ENCODE results near the gene AKAP17A.
A peak's percentile ranks its signal among the peaks of the same experiment; 100 is the strongest.
"Not testable (repeated sequence)": the region's sequence is repeated elsewhere in the genome, so short reads cannot be mapped to it uniquely, and the experiment has no call there.

AKAP17A gene

DNA sequence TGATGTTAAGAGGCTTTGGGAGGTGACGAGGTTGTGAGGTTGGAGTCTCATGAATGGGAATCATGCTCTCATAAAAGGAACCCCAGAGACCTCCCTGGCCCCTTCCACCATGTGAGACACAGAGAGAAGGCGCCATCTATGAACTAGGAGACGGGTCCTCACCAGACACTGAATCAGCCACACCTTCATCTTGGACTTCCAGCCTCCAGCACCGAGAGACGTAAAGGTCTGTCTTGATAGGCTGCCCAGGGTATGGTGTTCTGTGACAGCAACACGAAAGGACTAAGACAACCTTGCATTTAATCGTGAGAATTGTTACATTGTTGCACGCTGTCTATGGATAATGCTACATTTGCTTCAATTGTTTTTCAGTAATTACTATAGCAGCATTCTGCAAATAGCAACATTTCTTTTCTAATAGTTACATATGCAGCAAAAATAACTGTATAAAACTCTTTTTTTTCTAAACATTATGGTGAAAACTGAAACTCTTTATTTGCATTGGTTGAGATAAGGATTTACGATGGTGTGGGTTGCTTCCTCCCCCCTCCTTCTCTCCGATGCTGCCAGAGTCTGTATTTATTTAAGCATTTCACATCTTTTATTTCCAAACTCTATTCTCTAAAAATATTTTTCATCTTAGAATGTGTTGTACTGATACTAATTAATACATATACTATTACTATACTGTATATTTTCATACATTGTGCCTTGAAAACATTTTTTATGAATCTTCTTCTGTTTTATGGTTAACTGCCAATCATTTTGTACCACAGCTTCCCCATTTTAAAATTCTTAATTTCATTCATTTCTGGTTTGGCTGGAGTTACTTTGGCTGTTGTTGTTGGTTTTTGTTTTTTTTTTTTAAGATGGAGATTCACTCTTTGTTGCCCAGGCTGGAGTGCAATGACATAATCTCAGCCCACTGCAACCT is 26.4 kb upstream of the AKAP17A start:
- no peaks in the 10 kb centered on the region for H3K36me3 Mint-ChIP-seq (ENCODE audit: low read depth)

DNA sequence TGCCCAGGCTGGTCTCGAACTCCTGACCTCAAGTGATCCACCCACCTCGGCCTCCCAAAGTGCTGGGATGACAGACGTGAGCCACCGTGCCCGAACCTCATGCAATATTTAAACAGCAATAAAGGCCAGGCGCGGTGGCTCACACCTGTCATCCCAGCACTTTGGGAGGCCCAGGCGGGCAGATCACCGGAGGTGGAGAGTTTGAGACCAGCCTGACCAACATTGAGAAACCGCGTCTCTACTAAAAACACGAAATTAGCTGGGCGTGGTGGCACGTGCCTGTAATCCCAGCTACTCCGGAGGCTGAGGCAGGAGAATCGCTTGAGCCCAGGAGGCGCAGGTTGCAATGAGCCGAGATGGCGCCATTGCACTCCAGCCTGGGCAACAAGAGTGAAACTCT is 17.2 kb upstream of the AKAP17A start:
- not testable (repeated sequence) for H3K27me3 Mint-ChIP-seq; H3K9me3 Mint-ChIP-seq; H3K4me3 Mint-ChIP-seq; H3K27ac Mint-ChIP-seq; H3K36me3 Mint-ChIP-seq (ENCODE audit: low read depth); DNase-seq
- H3K4me1 Mint-ChIP-seq (ENCODE audit: low read depth) = peaks cover 22% of the 10 kb centered on the region

More for the DNA sequence above, 26.4 kb upstream of the AKAP17A start:
- no peaks in the 10 kb centered on the region for H3K9me3 Mint-ChIP-seq
- no peak overlapping the region for H3K27ac Mint-ChIP-seq
- no peak for DNase-seq
- H3K4me1 Mint-ChIP-seq (ENCODE audit: low read depth) = peaks cover 39% of the 10 kb centered on the region
- no peak overlapping the region for H3K4me3 Mint-ChIP-seq
- H3K27me3 Mint-ChIP-seq = no peaks in the 10 kb centered on the region

DNA sequence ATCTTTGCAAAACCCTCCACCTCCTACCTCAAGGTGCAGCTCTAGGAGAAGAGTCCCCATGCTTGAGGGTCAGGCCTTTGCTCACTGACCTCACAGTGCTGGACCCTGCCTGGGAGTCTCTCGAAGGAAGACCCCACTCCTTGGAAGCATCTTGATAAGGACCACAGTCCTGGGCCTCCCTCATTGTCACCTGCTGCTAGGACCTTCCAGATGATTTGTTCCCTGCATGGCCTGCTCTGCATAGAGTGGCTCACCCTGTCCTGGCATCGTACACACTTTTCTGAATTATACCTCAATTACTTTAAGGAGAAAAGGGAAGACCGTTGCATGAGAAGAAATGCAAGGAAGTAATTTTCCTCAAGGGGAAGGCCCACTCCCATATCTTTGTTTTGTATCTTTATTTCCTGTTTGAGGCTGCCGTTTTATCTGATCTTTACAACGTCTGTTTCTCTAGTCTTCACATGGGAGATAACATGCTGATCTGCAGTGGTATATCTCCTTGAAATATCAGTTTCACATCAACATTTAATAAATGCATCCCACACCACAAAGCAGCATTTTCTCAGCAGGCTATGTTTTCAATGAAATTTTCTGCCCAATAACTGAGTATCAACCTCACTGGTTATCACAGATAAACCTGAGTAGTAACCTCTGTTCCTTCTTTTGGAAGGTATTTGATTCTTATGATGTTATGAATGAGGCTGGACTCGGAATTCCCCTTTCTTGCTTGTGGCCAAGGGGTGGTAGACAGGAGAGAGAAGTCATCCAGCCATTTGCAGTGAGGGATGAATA is 15.0 kb upstream of the AKAP17A start:
- Mint-ChIP-seq H3K9me3 (no peaks in the 10 kb centered on the region), H3K27me3 (no peaks in the 10 kb centered on the region), H3K36me3 (ENCODE audit: low read depth) (no peaks in the 10 kb centered on the region), H3K27ac (no peak overlapping the region), H3K4me1 (ENCODE audit: low read depth) (peaks cover 12% of the 10 kb centered on the region), H3K4me3 (no peak overlapping the region)
- peak; percentile 34 for DNase-seq

DNA sequence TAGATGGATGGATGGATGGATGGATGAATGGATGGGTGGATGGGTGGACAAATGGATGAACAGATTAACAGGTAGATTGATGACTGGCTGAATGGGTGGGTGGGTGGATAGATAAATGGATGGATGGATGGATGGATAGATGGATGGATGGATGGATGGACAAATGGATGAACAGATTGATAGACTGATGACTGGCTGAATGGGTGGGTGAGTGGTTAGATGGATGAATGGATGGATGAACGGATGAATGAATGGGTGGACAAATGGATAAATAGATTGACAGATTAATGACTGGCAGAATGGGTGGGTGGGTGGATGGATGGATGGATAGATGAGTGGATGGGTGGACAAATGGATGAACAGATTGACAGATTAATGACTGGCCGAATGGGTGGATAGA is 13.6 kb upstream of the AKAP17A start:
- no peaks in the 10 kb centered on the region for H3K36me3 Mint-ChIP-seq (ENCODE audit: low read depth)
- H3K27ac Mint-ChIP-seq = no peak overlapping the region
- peaks cover 12% of the 10 kb centered on the region for H3K4me1 Mint-ChIP-seq (ENCODE audit: low read depth)
- H3K27me3 Mint-ChIP-seq = no peaks in the 10 kb centered on the region
- DNase-seq = no peak
- H3K9me3 Mint-ChIP-seq = no peaks in the 10 kb centered on the region
- no peak overlapping the region for H3K4me3 Mint-ChIP-seq

DNA sequence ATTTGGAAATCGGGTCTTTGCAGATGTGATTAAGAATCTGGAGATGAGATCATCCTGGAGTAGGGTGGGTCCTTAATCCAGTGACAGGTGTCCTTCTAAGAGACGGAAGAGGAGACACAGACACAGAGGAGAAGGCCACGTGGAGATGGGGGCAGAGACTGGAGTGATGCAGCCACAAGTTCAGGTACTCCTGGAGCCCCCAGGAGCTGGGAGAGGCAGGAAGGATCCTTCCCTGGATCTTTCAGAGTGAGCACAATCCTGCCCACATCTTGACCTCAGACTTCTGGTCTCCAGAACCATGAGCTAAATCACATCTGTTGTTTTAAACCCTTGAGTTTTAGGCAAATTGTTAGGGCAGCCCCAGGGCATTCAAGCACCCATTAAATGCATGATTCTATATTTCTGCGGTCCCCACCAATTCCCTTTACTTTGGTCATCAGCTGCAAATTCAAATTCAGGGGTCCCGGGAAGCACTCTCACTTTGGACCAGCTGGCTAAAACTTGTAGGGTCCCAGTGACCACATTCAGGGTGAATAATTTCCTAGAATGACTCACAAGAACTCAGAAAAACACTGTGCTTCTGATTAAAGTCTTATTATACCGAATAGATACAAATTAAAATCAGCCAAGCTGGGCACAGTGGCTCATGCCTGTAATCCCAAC is 12.8 kb upstream of the AKAP17A start:
- H3K27ac Mint-ChIP-seq = no peak overlapping the region
- H3K4me1 Mint-ChIP-seq (ENCODE audit: low read depth) = peaks cover 20% of the 10 kb centered on the region
- no peak for DNase-seq
- H3K27me3 Mint-ChIP-seq = no peaks in the 10 kb centered on the region
- no peaks in the 10 kb centered on the region for H3K9me3 Mint-ChIP-seq
- no peaks in the 10 kb centered on the region for H3K36me3 Mint-ChIP-seq (ENCODE audit: low read depth)
- no peak overlapping the region for H3K4me3 Mint-ChIP-seq

DNA sequence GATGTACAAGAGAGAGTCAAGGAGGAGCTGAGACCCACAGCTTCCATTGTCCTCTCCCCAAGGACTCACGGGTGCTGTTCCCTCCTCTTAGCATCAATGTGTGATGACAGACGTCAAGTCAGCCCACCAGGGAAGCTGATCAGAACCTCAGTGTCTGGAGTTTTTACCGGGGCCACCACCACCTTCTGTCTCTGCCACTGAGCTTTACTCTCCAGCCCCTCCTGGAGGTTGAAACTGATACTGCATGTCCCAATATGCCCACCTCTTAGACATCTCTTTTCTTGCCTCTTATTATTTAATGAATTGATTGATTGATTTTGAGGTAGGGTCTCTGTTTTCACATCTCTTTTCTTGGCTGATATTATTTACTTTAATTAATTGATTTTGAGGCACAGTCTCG is 10.3 kb upstream of the AKAP17A start:
- Mint-ChIP-seq H3K4me3 (peak overlapping the region; percentile 18), H3K9me3 (no peaks in the 10 kb centered on the region), H3K27me3 (no peaks in the 10 kb centered on the region), H3K4me1 (ENCODE audit: low read depth) (peaks cover 24% of the 10 kb centered on the region), H3K36me3 (ENCODE audit: low read depth) (no peaks in the 10 kb centered on the region), H3K27ac (no peak overlapping the region)
- DNase-seq = peak; percentile 72

DNA sequence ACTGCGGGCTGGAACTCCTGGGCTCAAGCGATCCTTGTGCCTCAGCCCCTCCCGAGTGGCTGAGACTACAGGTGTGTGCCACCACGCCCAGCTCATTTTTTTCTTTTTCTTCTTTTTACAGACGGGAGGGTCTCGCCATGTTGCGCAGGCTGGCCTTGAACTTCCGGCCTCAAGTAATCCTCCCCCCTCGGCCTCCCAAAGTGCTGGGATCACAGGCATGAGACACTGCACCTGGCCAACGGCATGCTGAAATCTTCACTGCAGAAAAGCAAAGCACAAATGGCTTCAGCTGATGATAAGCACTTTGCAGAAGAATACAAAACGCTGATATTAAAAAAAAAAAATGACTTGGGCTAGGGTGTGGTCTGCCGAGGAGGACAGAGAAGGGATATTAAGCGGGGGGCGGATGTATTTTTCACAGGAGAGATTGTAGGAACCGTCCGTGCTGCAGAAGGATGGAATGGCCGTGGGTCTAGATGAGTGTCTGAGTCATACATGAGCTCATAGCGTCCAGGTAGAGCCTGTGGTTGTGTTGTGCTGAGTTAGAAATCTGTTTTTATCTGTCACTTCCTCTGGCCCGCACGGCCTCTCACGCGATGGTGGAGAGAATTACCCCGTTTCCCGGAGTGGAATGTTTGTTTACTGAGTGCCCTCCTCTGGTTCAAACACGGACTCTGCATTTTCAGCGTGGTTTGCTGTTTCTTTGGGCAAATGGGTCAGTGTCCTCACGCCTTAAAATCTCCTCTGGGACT is 8.5 kb upstream of the AKAP17A start:
- peak; percentile 67 for DNase-seq
- H3K36me3 Mint-ChIP-seq (ENCODE audit: low read depth) = no peaks in the 10 kb centered on the region

DNA sequence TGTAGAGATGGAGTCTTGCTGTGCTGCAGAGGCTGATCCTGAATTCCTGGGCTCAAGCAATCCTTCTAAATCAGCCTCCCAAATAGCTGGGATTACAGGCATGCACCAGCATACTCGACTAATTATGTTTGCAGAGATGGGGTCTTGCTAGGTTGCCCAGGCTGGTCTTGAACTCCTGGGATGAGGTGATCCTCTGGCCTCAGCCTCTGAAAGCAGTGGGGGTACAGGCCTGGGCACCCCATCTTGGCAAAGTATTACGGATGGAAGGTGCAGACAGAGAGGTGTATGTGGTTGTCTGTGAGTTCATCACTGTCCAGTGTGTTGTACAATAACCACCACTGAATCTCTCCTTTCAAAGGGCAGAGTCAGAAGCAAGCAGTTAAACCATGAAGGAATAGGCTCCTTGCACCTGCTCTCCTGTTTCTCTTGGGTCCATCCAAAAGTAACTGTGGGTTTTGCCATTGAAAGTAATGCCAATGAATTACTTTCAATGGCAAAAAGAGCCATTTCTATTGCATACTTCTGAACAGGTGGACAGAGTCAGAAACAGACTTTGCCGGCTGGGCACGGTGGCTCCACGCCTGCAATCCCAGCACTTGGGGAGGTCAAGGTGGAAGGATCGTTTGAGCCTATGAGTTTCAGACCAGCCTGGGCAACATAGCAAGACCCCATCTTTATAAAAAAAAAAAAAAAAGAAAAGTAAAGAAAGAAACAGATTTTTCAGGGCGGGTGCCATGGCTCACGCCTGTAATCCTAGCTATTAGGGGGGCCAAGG is 7.0 kb upstream of the AKAP17A start:
- Mint-ChIP-seq H3K27ac (no peak overlapping the region), H3K4me3 (no peak overlapping the region), H3K36me3 (ENCODE audit: low read depth) (no peaks in the 10 kb centered on the region), H3K9me3 (no peaks in the 10 kb centered on the region), H3K4me1 (ENCODE audit: low read depth) (peaks cover 29% of the 10 kb centered on the region), H3K27me3 (no peaks in the 10 kb centered on the region)
- no peak for DNase-seq

More for the DNA sequence above, 8.5 kb upstream of the AKAP17A start:
- Mint-ChIP-seq H3K4me1 (ENCODE audit: low read depth) (peaks cover 28% of the 10 kb centered on the region), H3K27me3 (no peaks in the 10 kb centered on the region), H3K9me3 (no peaks in the 10 kb centered on the region), H3K27ac (peak overlapping the region; percentile 92), H3K4me3 (peak overlapping the region; percentile 53)

DNA sequence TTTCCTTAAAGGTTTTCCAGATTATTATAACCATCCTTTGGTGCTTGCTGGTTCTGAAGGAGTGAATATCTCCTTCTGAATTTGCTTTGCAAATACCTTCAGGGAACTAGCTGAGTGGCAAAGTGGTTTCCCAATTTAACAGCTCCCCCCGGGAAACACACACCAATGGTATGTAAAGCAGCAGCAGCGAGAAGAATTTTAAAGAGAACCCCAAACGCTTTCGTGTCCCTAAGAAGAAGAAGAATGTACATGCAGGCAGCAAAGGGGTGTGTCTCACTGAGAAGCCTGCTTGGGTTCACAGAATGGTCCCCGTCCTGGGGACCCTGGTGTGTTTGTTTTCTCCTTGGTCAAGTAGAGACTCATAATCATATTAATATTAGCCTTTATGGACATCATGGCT is 4.2 kb upstream of the AKAP17A start:
- Mint-ChIP-seq H3K27ac (peak overlapping the region; percentile 61), H3K4me3 (no peak overlapping the region), H3K4me1 (ENCODE audit: low read depth) (peaks cover 25% of the 10 kb centered on the region), H3K36me3 (ENCODE audit: low read depth) (peaks cover 4% of the 10 kb centered on the region), H3K9me3 (no peaks in the 10 kb centered on the region), H3K27me3 (no peaks in the 10 kb centered on the region)
- peak; percentile 29 for DNase-seq

DNA sequence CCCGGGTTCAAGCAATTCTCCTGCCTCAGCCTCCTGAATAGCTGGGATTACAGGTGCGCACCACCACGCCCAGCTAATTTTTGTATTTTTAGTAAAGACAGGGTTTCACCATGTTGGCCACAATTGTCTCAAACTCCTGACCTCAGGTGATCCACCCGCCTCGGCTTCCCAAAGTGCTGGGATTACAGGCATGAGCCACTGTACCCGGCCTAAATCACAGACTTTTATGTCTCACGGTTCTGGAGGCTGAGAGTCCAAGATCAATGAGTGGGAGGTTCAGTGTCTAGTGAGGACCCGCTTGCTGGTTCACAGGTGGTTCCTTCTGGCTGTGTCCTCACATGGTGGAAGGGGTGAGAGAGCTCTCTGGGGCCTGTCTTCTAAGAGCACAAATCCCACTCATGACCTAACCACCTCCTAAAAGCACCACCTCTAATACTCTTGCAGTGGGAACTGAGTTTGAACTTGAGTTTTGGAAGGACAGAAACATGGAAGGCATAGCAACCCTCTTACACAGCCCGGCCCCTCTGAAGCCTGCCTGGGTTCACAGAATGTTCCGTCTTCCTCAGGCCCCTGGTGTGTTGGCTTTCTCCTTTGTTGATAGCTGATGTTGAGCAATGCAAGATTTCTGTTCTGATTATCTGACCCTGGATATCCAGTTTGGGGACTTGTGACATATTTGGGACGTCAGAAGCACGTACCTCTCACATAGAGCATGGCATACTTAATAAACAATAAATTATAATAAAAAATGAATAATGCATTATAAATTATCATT is 1.9 kb upstream of the AKAP17A start:
- no peak overlapping the region for H3K4me3 Mint-ChIP-seq
- peaks cover 28% of the 10 kb centered on the region for H3K4me1 Mint-ChIP-seq (ENCODE audit: low read depth)
- peak overlapping the region; percentile 77 for H3K27ac Mint-ChIP-seq
- DNase-seq = peak; percentile 29
- peaks cover 24% of the 10 kb centered on the region for H3K36me3 Mint-ChIP-seq (ENCODE audit: low read depth)
- H3K27me3 Mint-ChIP-seq = no peaks in the 10 kb centered on the region
- no peaks in the 10 kb centered on the region for H3K9me3 Mint-ChIP-seq

DNA sequence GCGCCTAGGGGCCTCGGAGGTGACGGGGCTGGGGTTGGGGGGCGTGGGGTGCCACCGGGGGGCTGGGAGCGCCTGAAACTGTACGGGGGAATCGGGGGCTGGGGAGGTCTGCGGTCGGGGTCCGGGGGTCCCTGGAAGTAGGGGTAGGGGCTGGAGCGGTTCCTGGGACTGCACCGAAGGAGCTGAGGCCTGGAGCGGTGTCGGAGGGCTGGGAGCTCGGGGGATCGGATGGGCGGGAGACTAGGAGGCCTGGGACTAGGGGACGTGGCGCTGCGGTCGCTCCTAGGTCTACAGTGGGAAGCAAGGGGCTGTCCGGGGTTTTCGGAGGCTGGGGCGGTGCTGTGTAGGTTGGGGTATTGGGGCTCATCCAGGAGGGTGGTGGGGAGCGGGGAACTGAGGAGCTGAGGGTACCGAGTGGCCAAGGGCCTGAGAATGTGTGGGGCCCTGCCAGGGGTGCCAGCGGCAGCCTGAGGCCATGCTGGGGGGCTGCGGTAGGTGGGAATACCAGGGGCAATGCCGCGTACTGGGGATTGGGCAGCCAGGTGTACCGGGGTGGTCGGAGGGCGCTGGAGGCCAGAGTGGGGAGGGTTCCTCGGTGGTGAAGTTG is 562 bp downstream of the AKAP17A start:
- H3K27me3 Mint-ChIP-seq = no peaks in the 10 kb centered on the region
- peak overlapping the region; percentile 93 for H3K4me3 Mint-ChIP-seq
- DNase-seq = peak; percentile 46
- peak overlapping the region; percentile 96 for H3K27ac Mint-ChIP-seq
- peaks cover 39% of the 10 kb centered on the region for H3K4me1 Mint-ChIP-seq (ENCODE audit: low read depth)
- H3K36me3 Mint-ChIP-seq (ENCODE audit: low read depth) = peaks cover 44% of the 10 kb centered on the region
- H3K9me3 Mint-ChIP-seq = no peaks in the 10 kb centered on the region

DNA sequence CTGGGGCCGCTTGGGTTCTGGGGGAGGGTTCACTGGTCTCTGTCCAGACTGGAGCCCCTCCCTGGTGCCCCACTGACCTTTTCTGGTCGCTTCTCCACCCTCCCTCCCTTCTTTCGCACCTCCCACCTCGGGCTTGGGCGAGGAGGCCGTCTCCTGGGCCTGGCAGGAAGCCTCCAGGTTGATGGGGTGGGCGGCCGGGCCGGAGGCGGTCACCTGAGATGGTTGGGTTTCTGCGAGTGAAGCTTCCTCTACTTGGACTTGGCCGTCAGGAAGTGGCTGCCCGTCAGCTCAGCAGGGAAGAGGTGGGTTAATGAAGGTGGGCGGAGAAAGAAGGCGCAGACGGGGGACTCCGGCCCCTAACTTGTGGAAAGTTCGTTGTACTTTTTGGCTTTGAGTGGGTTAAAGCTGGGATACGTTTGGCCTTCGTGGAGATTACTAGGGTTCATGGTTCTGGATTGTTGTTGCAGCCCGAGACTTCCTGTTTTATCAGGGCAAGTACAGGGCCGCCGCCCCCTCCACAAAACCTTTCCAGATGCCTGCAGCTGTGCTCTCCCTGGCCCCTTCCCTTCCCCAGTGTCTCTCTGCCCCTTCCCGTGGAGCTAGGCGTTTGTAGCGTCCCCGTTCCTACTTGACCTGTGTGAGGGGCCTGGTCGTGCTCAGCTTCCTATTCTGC is 1.2 kb downstream of the AKAP17A start:
- Mint-ChIP-seq H3K36me3 (ENCODE audit: low read depth) (peaks cover 50% of the 10 kb centered on the region), H3K27ac (peak overlapping the region; percentile 96), H3K4me1 (ENCODE audit: low read depth) (peaks cover 41% of the 10 kb centered on the region), H3K27me3 (no peaks in the 10 kb centered on the region), H3K4me3 (peak overlapping the region; percentile 93), H3K9me3 (no peaks in the 10 kb centered on the region)
- peak; percentile 46 for DNase-seq
